ENCODE data around the gene CAMK2A. TPM values are rescaled to one million over a fixed set of nuclear protein-coding genes. Genes with fewer than 3 reads are reported as not detected.

The CAMK2A gene
- total and polyA plus RNA-seq, 2 experiments from 2014 or later: 0.18 TPM; not detected in 1

GRCh38 chr5:150301170-150301505, 11.6 kb upstream of the CAMK2A start:
- Mint-ChIP-seq H3K27ac (no peak overlapping the region), H3K36me3 (ENCODE audit: low read depth) (no peaks in the 10 kb centered on the region), H3K9me3 (no peaks in the 10 kb centered on the region; the same call in 2 of the 3 replicates), H3K4me1 (peaks cover 49% of the 10 kb centered on the region), H3K27me3 (ENCODE audit: insufficient read depth, low read depth, poor library complexity) (peaks cover 16% of the 10 kb centered on the region), H3K4me3 (0 out of 3 replicates have a peak overlapping the region, but pooled peaks have one; percentile 15)
- Histone ChIP-seq H3K4me2 (no peak overlapping the region; the same call in 1 of the 2 replicates), H3K27ac (ENCODE audit: low read depth) (no peak overlapping the region), H3F3A (replicated peaks; ENCODE audit: low read depth) (peaks cover 7% of the 10 kb centered on the region; the same call in 1 of the 2 replicates), H3K36me3 (ENCODE audit: insufficient read depth) (no peaks in the 10 kb centered on the region), H4K20me1 (replicated peaks; ENCODE audit: insufficient read depth) (no peaks in the 10 kb centered on the region), H3K27me3 (ENCODE audit: insufficient read depth) (peaks cover 12% of the 10 kb centered on the region), H3K4me3 (peak overlapping the region; percentile 66; the same call in 1 of the 2 replicates), H3K4me1 (ENCODE audit: insufficient read depth) (peaks cover 44% of the 10 kb centered on the region), H3K9me2 (ENCODE audit: insufficient read depth) (no peaks in the 10 kb centered on the region), H2AFZ (no peak overlapping the region), H3K79me2 (replicated peaks; ENCODE audit: insufficient read depth) (no peaks in the 10 kb centered on the region)
- ATAC-seq (no peak), DNase-seq (ENCODE audit: low spot score) (no peak)
- TF ChIP-seq CREB1 (CRISPR knock-in tag; IDR thresholded peaks at IDR 0.05; ENCODE audit: low read depth): no peak
- TF ChIP-seq ZNF331 (CRISPR knock-in tag; IDR thresholded peaks at IDR 0.05; ENCODE audit: low read depth): no peak
- TF ChIP-seq EZH2 (IDR thresholded peaks at IDR 0.05; ENCODE audit: low read depth, unreplicated experiment): no peak
- TF ChIP-seq ZNF462 (CRISPR knock-in tag; IDR thresholded peaks at IDR 0.05): no peak

- Histone ChIP-seq H3K27ac (ENCODE audit: low read depth) (no peak overlapping the region), H3K36me3 (ENCODE audit: insufficient read depth) (no peaks in the 10 kb centered on the region), H3K4me3 (no peak overlapping the region), H3K79me2 (replicated peaks; ENCODE audit: insufficient read depth) (no peaks in the 10 kb centered on the region), H3F3A (replicated peaks; ENCODE audit: low read depth) (peaks cover 7% of the 10 kb centered on the region; the same call in 1 of the 2 replicates), H3K4me2 (peak overlapping the region; percentile 38; the same call in 1 of the 2 replicates), H2AFZ (no peak overlapping the region), H4K20me1 (replicated peaks; ENCODE audit: insufficient read depth) (no peaks in the 10 kb centered on the region), H3K27me3 (ENCODE audit: insufficient read depth) (peaks cover 12% of the 10 kb centered on the region), H3K9me2 (ENCODE audit: insufficient read depth) (no peaks in the 10 kb centered on the region), H3K4me1 (ENCODE audit: insufficient read depth) (peaks cover 39% of the 10 kb centered on the region)
- Mint-ChIP-seq H3K4me3 (peak overlapping the region; percentile 15; the same call in 1 of the 3 replicates), H3K36me3 (ENCODE audit: low read depth) (no peaks in the 10 kb centered on the region), H3K27ac (no peak overlapping the region), H3K9me3 (no peaks in the 10 kb centered on the region; the same call in 2 of the 3 replicates), H3K4me1 (peaks cover 44% of the 10 kb centered on the region), H3K27me3 (ENCODE audit: insufficient read depth, low read depth, poor library complexity) (peaks cover 16% of the 10 kb centered on the region)
- DNase-seq (ENCODE audit: low spot score) (peak; percentile 19), ATAC-seq (no peak)
- no peak for TF ChIP-seq ZNF114 (CRISPR knock-in tag; IDR thresholded peaks at IDR 0.05)
- TF ChIP-seq JUNB (IDR thresholded peaks at IDR 0.05; ENCODE audit: unreplicated experiment): no peak
- TF ChIP-seq EZH2 (IDR thresholded peaks at IDR 0.05; ENCODE audit: low read depth, unreplicated experiment): no peak
- no peak for TF ChIP-seq CREB1 (CRISPR knock-in tag; IDR thresholded peaks at IDR 0.05; ENCODE audit: low read depth)
- no peak for TF ChIP-seq REST (IDR thresholded peaks at IDR 0.05; ENCODE audit: unreplicated experiment)
These were observed 11.1 kb upstream of the CAMK2A start for GRCh38 chr5:150300496-150301169.
